ENCODE results near the gene LRRC8A. TPM values are rescaled to one million over a fixed set of nuclear protein-coding genes. Genes with fewer than 3 reads are reported as not detected.

LRRC8A gene
- 100 to 1,000 TPM in 1 of 2 donors, 10 to 100 TPM in 1; 63.8 to 100 TPM for total RNA-seq
- polyA plus RNA-seq: 10 to 100 TPM; 14.3 to 41.3 TPM
- long read RNA-seq, donor 1, full-length matches to known transcripts: 9 of 207 reads
- long read RNA-seq, donor 1, partial matches to known transcripts: 134 of 207 reads
- long read RNA-seq, donor 1, other reads (novel, unspliced or antisense): 64 of 207 reads
- long read RNA-seq, donor 2, full-length matches to known transcripts: 43 of 101 reads
- long read RNA-seq, donor 2, partial matches to known transcripts: 47 of 101 reads
- long read RNA-seq, donor 2, other reads (novel, unspliced or antisense): 11 of 101 reads

DNA sequence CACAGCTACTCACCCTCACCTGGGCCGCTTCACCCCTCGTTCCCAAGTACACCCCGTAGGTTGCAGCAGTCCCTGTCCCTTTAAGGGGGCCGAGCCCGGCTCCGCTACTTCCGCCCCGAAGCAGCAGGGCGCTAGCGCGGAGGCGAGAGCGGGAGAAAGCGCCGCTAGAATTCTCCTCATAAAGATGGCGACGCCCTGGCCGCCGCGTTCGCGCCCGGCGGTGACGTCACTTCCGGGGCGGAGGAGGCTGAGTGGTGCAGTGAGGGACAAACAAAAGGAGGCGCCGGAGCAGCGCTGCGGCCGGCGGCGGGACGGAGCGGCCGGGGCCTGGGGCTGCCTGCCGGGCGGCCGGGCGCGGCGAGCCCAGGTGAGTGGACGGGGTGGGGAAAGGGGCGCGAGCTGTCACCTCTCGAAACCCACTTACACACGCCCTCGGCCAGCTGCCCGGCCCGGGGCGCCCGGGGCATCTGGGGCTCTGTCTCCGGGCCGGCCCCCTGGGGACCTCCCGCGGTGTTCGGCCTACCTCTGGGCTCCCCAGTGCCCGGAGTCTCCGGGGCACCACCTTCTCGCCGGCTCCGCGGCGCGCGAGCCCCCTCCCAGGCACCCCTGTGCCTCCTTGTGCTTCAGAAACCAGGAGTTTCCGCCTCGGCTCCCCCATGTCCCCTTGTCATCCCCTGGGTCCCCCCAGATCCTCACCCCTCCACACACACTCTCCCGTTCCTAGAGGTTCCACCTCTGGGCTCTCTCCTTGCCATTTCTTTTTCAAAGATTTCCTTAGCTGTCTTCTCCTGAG, at the start of gene LRRC8A, which contains the start of gene KYAT1:
TSS of gene LRRC8A (plus strand) at position 250 of the 793 bp plus-strand sequence. CDS start 25,032 bp downstream, outside the sequence.
TSS of gene KYAT1 (minus strand) at position 67 of the 793 bp plus-strand sequence. CDS start 36,545 bp downstream, outside the sequence.
- Histone ChIP-seq H3K4me1 (ENCODE audit: control insufficient read depth in 1 of 2, insufficient read depth in 2 of 2, low read length in 2 of 2) (no peaks in the 10 kb centered on the region), H3K9me3 (ENCODE audit: control insufficient read depth, low read length) (no peaks in the 10 kb centered on the region), H3K36me3 (ENCODE audit: control insufficient read depth in 1 of 2, insufficient read depth in 2 of 2, low read length in 1 of 2) (no peaks in the 10 kb centered on the region), H3K4me3 (ENCODE audit: low read length in 2 of 2) (peak within 1 kb of the TSS; percentile 84 to 96), H3K27me3 (ENCODE audit: control insufficient read depth in 1 of 2, insufficient read depth in 2 of 2, low read length in 1 of 2) (no peaks in the 10 kb centered on the region), H3K27ac (ENCODE audit: low read depth in 1 of 2, low read length in 2 of 2) (peak within 1 kb of the TSS; percentile 80 to 86)
- intact Hi-C loops (cut with DNase I): loop anchor here (2.0 to 5.0 kb wide), 2 partner anchors 35 to 40 kb away; partner anchors contain the start of gene PHYHD1 (in 1 of the 2)
- peak; percentile 98 to 99 for DNase-seq
- peak; percentile 93 for ATAC-seq (ENCODE audit: low FRiP score)
- 0 to 1% methylated on average over 43 to 70 of the region's 70 CpGs for WGBS, 2 donors

DNA sequence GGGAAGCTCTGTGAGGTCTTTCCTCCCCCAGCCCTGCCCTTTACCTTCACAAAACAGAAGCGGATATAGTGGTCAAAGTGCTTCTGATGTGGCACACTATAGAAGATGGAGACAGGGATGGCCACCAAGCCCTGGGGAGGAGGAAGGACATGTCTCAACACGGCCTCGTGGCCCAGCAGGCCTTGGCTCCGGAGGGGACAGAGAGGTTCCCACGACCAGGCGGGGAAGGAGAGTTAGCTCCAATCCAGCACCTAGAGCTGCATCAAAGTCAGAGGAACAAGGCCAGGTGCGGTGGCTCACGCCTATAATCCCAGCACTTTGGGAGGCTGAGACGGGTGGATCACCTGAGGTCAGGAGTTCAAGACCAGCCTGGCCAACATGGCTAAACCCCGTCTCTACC, 48.2 kb upstream of the LRRC8A start:
- ATAC-seq (ENCODE audit: low FRiP score): no peak
- no peak overlapping the region for H3K4me3 ChIP-seq (ENCODE audit: low read length in 2 of 2)
- no peaks in the 10 kb centered on the region for H3K36me3 ChIP-seq (ENCODE audit: control insufficient read depth in 1 of 2, insufficient read depth in 2 of 2, low read length in 1 of 2)
- H3K4me1 ChIP-seq (ENCODE audit: control insufficient read depth in 1 of 2, insufficient read depth in 2 of 2, low read length in 2 of 2): no peaks in the 10 kb centered on the region
- H3K9me3 ChIP-seq (ENCODE audit: control insufficient read depth, low read length): no peaks in the 10 kb centered on the region
- H3K27me3 ChIP-seq (ENCODE audit: control insufficient read depth in 1 of 2, insufficient read depth in 2 of 2, low read length in 1 of 2): no peaks in the 10 kb centered on the region
- intact Hi-C loops (cut with DNase I): no loop called here
- peak in 1 of 2 donors; percentile 28 for DNase-seq
- whole genome bisulfite sequencing, 2 donors: 91 to 95% methylated on average over 10 of the region's 10 CpGs
- no peak overlapping the region for H3K27ac ChIP-seq (ENCODE audit: low read depth in 1 of 2, low read length in 2 of 2)

DNA sequence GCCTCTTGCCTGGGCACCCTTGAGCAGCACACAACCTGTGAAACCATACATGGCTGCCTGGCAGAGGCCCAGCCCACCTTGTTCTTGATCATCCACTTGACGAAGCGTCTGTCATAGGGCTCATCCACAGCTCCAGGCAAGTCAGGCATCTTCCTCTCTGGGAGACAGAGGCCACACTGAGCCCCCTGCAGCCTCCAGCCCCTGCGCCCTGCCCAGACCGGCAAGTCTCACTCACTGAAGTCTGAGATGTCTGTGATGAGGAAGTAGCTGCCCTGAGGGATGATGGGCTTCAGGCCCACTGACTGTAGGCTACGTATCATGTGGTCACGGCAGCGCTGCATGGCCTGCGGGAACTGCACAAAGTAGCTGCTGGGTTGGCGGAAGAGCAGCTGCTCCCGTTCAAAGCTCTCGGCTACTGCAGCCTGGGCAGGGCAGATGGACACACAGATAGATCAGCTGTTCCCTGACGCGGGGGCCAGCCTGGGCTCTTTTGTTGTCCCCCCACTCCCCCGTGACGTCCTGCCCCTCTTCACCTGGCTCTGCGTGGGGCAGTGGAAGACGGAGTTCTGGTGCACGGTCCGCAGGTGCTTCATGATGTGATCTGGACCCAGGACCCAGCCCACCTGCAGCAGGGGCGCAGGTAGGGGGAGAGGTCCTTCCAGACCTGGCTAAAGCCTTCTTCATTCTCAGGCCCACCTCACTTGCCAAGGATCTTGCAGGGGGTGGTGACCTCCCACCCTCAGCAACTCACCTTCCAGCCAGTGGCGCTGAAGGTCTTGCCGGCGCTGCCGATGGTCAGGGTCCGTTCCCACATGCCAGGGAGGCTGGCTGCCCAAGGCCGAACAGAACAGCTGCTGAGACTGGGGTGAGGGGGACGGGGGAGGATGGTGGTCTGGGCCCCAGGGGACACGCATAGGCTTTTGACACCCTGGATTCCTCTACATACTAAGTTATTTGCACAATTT, 46.4 kb upstream of the LRRC8A start:
- ATAC-seq (ENCODE audit: low FRiP score): no peak
- Histone ChIP-seq H3K4me1 (ENCODE audit: control insufficient read depth in 1 of 2, insufficient read depth in 2 of 2, low read length in 2 of 2) (no peaks in the 10 kb centered on the region), H3K27ac (ENCODE audit: low read depth in 1 of 2, low read length in 2 of 2) (no peak overlapping the region), H3K36me3 (ENCODE audit: control insufficient read depth in 1 of 2, insufficient read depth in 2 of 2, low read length in 1 of 2) (no peaks in the 10 kb centered on the region), H3K4me3 (ENCODE audit: low read length in 2 of 2) (no peak overlapping the region), H3K9me3 (ENCODE audit: control insufficient read depth, low read length) (no peaks in the 10 kb centered on the region), H3K27me3 (ENCODE audit: control insufficient read depth in 1 of 2, insufficient read depth in 2 of 2, low read length in 1 of 2) (no peaks in the 10 kb centered on the region)
- WGBS, 2 donors: 91 to 94% methylated on average over 28 of the region's 28 CpGs
- DNase-seq: peak in 1 of 2 donors; percentile 33
- intact Hi-C loops (cut with DNase I): no loop called here

DNA sequence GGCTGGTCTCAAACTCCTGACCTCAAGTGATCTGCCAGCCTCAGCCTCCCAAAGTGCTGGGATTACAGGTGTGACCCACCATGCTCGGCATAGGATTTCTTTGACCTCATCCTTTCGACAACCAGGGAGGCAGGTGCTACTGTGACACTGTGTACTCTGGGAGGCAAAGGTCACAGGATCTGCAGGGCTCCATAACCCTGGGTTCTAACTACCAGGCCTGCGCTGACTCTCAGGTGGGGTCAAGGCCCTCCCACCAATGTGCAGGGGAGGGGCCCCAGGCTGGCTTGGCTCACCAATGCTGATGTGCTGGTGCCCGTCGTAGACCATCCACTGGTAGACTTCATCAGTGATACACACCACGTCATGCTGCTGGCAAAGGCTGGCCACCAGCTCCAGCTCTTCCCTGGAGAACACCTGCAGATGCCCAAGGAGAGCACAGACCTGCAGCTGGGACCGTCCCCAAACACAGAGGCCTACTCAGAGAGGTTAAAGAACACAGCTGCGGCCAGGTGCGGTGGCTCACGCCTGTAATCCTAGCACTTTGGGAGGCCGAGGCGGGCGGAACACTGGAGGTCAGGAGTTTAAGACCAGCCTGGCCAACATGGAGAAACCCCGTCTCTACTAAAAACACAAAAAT, 45.3 kb upstream of the LRRC8A start:
- WGBS, 2 donors: 89 to 93% methylated on average over 14 of the region's 14 CpGs
- H3K4me1 ChIP-seq (ENCODE audit: control insufficient read depth in 1 of 2, insufficient read depth in 2 of 2, low read length in 2 of 2): no peaks in the 10 kb centered on the region
- intact Hi-C loops (cut with DNase I): no loop called here
- ATAC-seq (ENCODE audit: low FRiP score) (no peak), DNase-seq (peak in 1 of 2 donors; percentile 29)
- H3K4me3 ChIP-seq (ENCODE audit: low read length in 2 of 2): no peak overlapping the region
- H3K27ac ChIP-seq (ENCODE audit: low read depth in 1 of 2, low read length in 2 of 2): no peak overlapping the region
- no peaks in the 10 kb centered on the region for H3K9me3 ChIP-seq (ENCODE audit: control insufficient read depth, low read length)
- no peaks in the 10 kb centered on the region for H3K27me3 ChIP-seq (ENCODE audit: control insufficient read depth in 1 of 2, insufficient read depth in 2 of 2, low read length in 1 of 2)
- H3K36me3 ChIP-seq (ENCODE audit: control insufficient read depth in 1 of 2, insufficient read depth in 2 of 2, low read length in 1 of 2): no peaks in the 10 kb centered on the region

DNA sequence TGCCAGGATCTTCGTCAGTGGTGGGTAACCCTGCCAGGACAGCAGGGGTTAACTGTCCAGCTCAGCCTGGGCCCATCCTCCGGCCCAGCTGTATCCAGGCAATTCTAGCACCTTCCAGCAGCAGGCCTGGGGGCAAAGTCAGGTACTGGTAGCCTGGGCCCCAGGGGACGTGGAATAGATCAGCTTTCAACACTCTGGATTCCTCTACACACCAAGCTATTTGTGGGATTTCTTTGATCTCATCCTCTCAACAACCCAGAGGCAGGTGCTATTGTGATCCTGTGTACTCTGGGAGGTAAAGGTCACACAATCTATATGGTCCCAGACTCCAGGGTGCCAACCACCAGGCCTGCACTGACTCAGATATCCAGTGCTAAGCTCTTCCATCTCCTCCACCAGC, 43.6 kb upstream of the LRRC8A start:
- no peaks in the 10 kb centered on the region for H3K4me1 ChIP-seq (ENCODE audit: control insufficient read depth in 1 of 2, insufficient read depth in 2 of 2, low read length in 2 of 2)
- 75 to 78% methylated on average over 3 of the region's 3 CpGs for WGBS, 2 donors
- H3K36me3 ChIP-seq (ENCODE audit: control insufficient read depth in 1 of 2, insufficient read depth in 2 of 2, low read length in 1 of 2): no peaks in the 10 kb centered on the region
- intact Hi-C loops (cut with DNase I): no loop called here
- ATAC-seq (ENCODE audit: low FRiP score) (no peak), DNase-seq (no peak)
- H3K9me3 ChIP-seq (ENCODE audit: control insufficient read depth, low read length): no peaks in the 10 kb centered on the region
- no peak overlapping the region for H3K27ac ChIP-seq (ENCODE audit: low read depth in 1 of 2, low read length in 2 of 2)
- H3K4me3 ChIP-seq (ENCODE audit: low read length in 2 of 2): no peak overlapping the region
- no peaks in the 10 kb centered on the region for H3K27me3 ChIP-seq (ENCODE audit: control insufficient read depth in 1 of 2, insufficient read depth in 2 of 2, low read length in 1 of 2)

DNA sequence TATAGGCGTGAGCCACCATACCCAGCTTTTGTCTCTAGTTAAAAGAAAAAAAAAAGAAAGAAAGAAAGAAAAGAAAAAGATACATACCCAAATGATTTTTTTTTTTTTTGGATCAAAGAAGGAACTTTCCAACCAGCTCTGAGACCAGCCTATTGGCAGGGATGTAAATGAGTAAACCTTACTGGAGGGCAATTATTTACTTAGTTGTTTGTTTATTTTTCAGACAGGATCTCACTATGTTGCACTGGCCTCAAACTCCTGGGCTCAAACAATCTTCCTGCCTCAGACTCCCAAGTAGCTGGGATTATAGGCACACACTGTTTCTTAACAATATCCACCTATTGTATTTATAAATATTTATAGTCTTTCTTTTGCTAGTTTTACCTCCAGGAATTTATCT, 41.4 kb upstream of the LRRC8A start:
- Histone ChIP-seq H3K9me3 (ENCODE audit: control insufficient read depth, low read length) (no peaks in the 10 kb centered on the region), H3K27me3 (ENCODE audit: control insufficient read depth in 1 of 2, insufficient read depth in 2 of 2, low read length in 1 of 2) (no peaks in the 10 kb centered on the region), H3K27ac (ENCODE audit: low read depth in 1 of 2, low read length in 2 of 2) (no peak overlapping the region), H3K4me3 (ENCODE audit: low read length in 2 of 2) (no peak overlapping the region), H3K4me1 (ENCODE audit: control insufficient read depth in 1 of 2, insufficient read depth in 2 of 2, low read length in 2 of 2) (no peaks in the 10 kb centered on the region), H3K36me3 (ENCODE audit: control insufficient read depth in 1 of 2, insufficient read depth in 2 of 2, low read length in 1 of 2) (no peaks in the 10 kb centered on the region)
- DNase-seq: no peak
- intact Hi-C loops (cut with DNase I): no loop called here
- 96 to 98% methylated on average over 1 of the region's 1 CpG for WGBS, 2 donors
- no peak for ATAC-seq (ENCODE audit: low FRiP score)

DNA sequence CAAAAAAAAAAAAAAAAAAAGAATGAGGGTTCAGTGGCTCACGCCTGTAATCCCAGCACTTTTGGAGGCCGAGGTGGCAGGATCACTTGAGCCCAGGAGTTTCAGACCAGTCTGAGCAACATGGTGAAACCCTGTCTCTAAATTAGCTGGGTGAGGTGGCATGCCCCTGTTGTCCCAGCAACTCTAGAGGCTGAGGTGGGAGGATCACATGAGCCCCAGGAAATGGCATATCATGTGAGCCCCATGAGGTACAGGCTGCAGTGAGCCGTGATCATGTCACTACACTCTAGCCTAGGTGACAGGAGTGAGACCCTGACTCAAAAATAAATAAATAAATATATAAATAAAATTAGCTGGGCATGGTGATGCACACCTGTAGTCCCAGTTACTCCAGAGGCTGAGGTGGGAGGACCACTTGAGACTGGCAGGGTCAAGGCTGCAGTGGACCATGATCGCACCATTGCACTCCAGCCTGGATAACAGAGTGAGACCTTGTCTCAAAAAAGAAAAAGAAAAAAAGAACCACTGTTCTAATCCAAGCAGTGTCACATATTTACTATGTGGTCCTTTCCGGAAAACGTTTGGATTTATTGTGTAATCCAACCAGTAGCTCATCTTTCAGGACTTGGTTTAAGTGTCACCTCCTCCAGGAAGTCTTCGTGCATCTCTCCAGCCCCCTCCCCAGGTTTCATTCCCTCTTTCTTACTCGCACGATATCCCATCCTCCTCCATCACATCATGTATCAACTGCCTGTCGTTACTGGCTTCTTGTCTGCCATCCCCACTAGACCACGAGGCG, 40.0 kb upstream of the LRRC8A start:
- WGBS, 2 donors: 87 to 89% methylated on average over 12 of the region's 12 CpGs
- H3K9me3 ChIP-seq (ENCODE audit: control insufficient read depth, low read length): no peaks in the 10 kb centered on the region
- no peak for ATAC-seq (ENCODE audit: low FRiP score)

More for the DNA sequence above, 40.0 kb upstream of the LRRC8A start:
- DNase-seq: no peak
- Histone ChIP-seq H3K36me3 (ENCODE audit: control insufficient read depth in 1 of 2, insufficient read depth in 2 of 2, low read length in 1 of 2) (no peaks in the 10 kb centered on the region), H3K27me3 (ENCODE audit: control insufficient read depth in 1 of 2, insufficient read depth in 2 of 2, low read length in 1 of 2) (no peaks in the 10 kb centered on the region), H3K4me1 (ENCODE audit: control insufficient read depth in 1 of 2, insufficient read depth in 2 of 2, low read length in 2 of 2) (no peaks in the 10 kb centered on the region), H3K27ac (ENCODE audit: low read depth in 1 of 2, low read length in 2 of 2) (no peak overlapping the region), H3K4me3 (ENCODE audit: low read length in 2 of 2) (no peak overlapping the region)
- intact Hi-C loops (cut with DNase I): no loop called here
